IPS DF 6.9 (cell line): ENCODE measurements around the gene MKLN1.

Experiments used
- DNase-seq: peaks from one replicate; pipeline ENCODE4 v3.0.0-alpha.2; 2013; ENCODE audit warnings: low read depth, low spot score
- H3K27ac ChIP-seq: one replicate; pipeline ENCODE4 v1.5.1; 2013; ENCODE audit warnings: low read length, control low read depth
- H3K27me3 ChIP-seq: 2 replicates; pipeline ENCODE4 v1.6.1; 2013; ENCODE audit warnings: mild to moderate bottlenecking, low read length; ENCODE audit not compliant: control insufficient read depth, insufficient read depth
- H3K36me3 ChIP-seq: 2 replicates; pipeline ENCODE4 v1.6.1; 2013; ENCODE audit warnings: low read length; ENCODE audit not compliant: control insufficient read depth, insufficient read depth
- H3K4me1 ChIP-seq: 2 replicates; pipeline ENCODE4 v1.6.1; 2013; ENCODE audit warnings: low read length; ENCODE audit not compliant: control insufficient read depth, insufficient read depth
- H3K4me3 ChIP-seq: 2 replicates; pipeline ENCODE4 v1.5.1; 2013; ENCODE audit warnings: mild to moderate bottlenecking, low read length
- H3K9me3 ChIP-seq: 2 replicates; pipeline ENCODE4 v1.6.1; 2013; ENCODE audit warnings: low read length, inconsistent platforms; ENCODE audit not compliant: control insufficient read depth, insufficient read depth
- WGBS: extraction: QIAGEN DNeasy Blood & Tissue Kit; methylation state at CpG from one replicate; pipeline ENCODE4 v1.1.7; 2013; ENCODE audit warnings: mixed read lengths, missing lambda C conversion rate; ENCODE audit not compliant: insufficient read length, insufficient coverage; 5-methylcytosine and 5-hydroxymethylcytosine counted together

The MKLN1 gene

GRCh38 chr7:131391145-131391544, 63.5 kb downstream of the MKLN1 start:
- H3K9me3 ChIP-seq: no peaks in the 10 kb centered on the region
- H3K27me3 ChIP-seq: no peaks in the 10 kb centered on the region
- H3K36me3 ChIP-seq: no peaks in the 10 kb centered on the region
- H3K4me3 ChIP-seq: no peak overlapping the region
- H3K27ac ChIP-seq: no peak overlapping the region
- DNase-seq: no peak
- H3K4me1 ChIP-seq: no peaks in the 10 kb centered on the region; the same call in 1 of the 2 replicates
- WGBS: no CpG with 5 or more reads among the region's 2 CpGs

- peaks cover 1% of the 10 kb centered on the region; the same call in 1 of the 2 replicates for H3K9me3 ChIP-seq
- no peak overlapping the region for H3K4me3 ChIP-seq
- H3K36me3 ChIP-seq: no peaks in the 10 kb centered on the region
- no peak for DNase-seq
- H3K27me3 ChIP-seq: no peaks in the 10 kb centered on the region
- H3K27ac ChIP-seq: no peak overlapping the region
- no peaks in the 10 kb centered on the region for H3K4me1 ChIP-seq
- WGBS: no CpG with 5 or more reads among the region's 1 CpG
Observed at GRCh38 chr7:131400681-131401176, 73.1 kb downstream of the MKLN1 start.

- Histone ChIP-seq H3K9me3 (peaks cover 1% of the 10 kb centered on the region; the same call in 1 of the 2 replicates), H3K4me3 (no peak overlapping the region), H3K4me1 (no peaks in the 10 kb centered on the region), H3K36me3 (no peaks in the 10 kb centered on the region), H3K27me3 (no peaks in the 10 kb centered on the region), H3K27ac (no peak overlapping the region)
- no peak for DNase-seq
Observed at GRCh38 chr7:131401194-131401593, 73.5 kb downstream of the MKLN1 start.

- Histone ChIP-seq H3K9me3 (peaks cover 1% of the 10 kb centered on the region; the same call in 1 of the 2 replicates), H3K27ac (no peak overlapping the region), H3K27me3 (no peaks in the 10 kb centered on the region), H3K4me1 (no peaks in the 10 kb centered on the region), H3K36me3 (no peaks in the 10 kb centered on the region), H3K4me3 (no peak overlapping the region)
- no CpG with 5 or more reads among the region's 2 CpGs for WGBS
- DNase-seq: no peak
Observed at GRCh38 chr7:131403322-131403721, 75.6 kb downstream of the MKLN1 start.

- DNase-seq: no peak
- Histone ChIP-seq H3K4me3 (no peak overlapping the region), H3K27me3 (no peaks in the 10 kb centered on the region), H3K36me3 (no peaks in the 10 kb centered on the region), H3K4me1 (no peaks in the 10 kb centered on the region), H3K9me3 (peaks cover 1% of the 10 kb centered on the region; the same call in 1 of the 2 replicates), H3K27ac (no peak overlapping the region)
- WGBS: no CpG with 5 or more reads among the region's 7 CpGs
Observed at GRCh38 chr7:131404226-131404911, 76.7 kb downstream of the MKLN1 start.

- no peaks in the 10 kb centered on the region for H3K9me3 ChIP-seq
- no peaks in the 10 kb centered on the region for H3K36me3 ChIP-seq
- H3K4me3 ChIP-seq: no peak overlapping the region
- H3K4me1 ChIP-seq: no peaks in the 10 kb centered on the region
- H3K27ac ChIP-seq: peak overlapping the region; percentile 51
- DNase-seq: no peak
- no peaks in the 10 kb centered on the region for H3K27me3 ChIP-seq
- WGBS: no CpG with 5 or more reads among the region's 5 CpGs
Observed at GRCh38 chr7:131409129-131409766, 81.6 kb downstream of the MKLN1 start.

- no peak overlapping the region for H3K4me3 ChIP-seq
- no peak for DNase-seq
- H3K4me1 ChIP-seq: no peaks in the 10 kb centered on the region
- WGBS: no CpG with 5 or more reads among the region's 3 CpGs
- H3K36me3 ChIP-seq: no peaks in the 10 kb centered on the region
- no peaks in the 10 kb centered on the region for H3K27me3 ChIP-seq
- no peaks in the 10 kb centered on the region for H3K9me3 ChIP-seq
- no peak overlapping the region for H3K27ac ChIP-seq
Observed at GRCh38 chr7:131412031-131412430, 84.4 kb downstream of the MKLN1 start.

GRCh38 chr7:131413711-131414110, 86.0 kb downstream of the MKLN1 start:
- no peaks in the 10 kb centered on the region for H3K9me3 ChIP-seq
- no peaks in the 10 kb centered on the region for H3K4me1 ChIP-seq
- no CpG with 5 or more reads among the region's 4 CpGs for WGBS
- no peaks in the 10 kb centered on the region; the same call in 1 of the 2 replicates for H3K36me3 ChIP-seq
- H3K4me3 ChIP-seq: no peak overlapping the region
- no peak for DNase-seq
- H3K27me3 ChIP-seq: no peaks in the 10 kb centered on the region
- H3K27ac ChIP-seq: no peak overlapping the region

GRCh38 chr7:131424219-131424822, 96.6 kb downstream of the MKLN1 start:
- DNase-seq: no peak
- WGBS: no CpG with 5 or more reads among the region's 5 CpGs
- Histone ChIP-seq H3K4me1 (no peaks in the 10 kb centered on the region), H3K36me3 (no peaks in the 10 kb centered on the region), H3K4me3 (no peak overlapping the region), H3K9me3 (no peaks in the 10 kb centered on the region), H3K27ac (no peak overlapping the region), H3K27me3 (peaks cover 2% of the 10 kb centered on the region)

GRCh38 chr7:131425992-131426391, 98.3 kb downstream of the MKLN1 start:
- H3K36me3 ChIP-seq: no peaks in the 10 kb centered on the region
- no peaks in the 10 kb centered on the region for H3K9me3 ChIP-seq
- WGBS: no CpG with 5 or more reads among the region's 3 CpGs
- peaks cover 2% of the 10 kb centered on the region for H3K27me3 ChIP-seq
- no peaks in the 10 kb centered on the region for H3K4me1 ChIP-seq
- H3K4me3 ChIP-seq: no peak overlapping the region
- no peak overlapping the region for H3K27ac ChIP-seq
- no peak for DNase-seq
